A549 (cell line): ENCODE results near the gene JAM3. TPM values are rescaled to one million over a fixed set of nuclear protein-coding genes. Genes with fewer than 3 reads are reported as not detected.
"Not testable (repeated sequence)": the region's sequence is repeated elsewhere in the genome, so short reads cannot be mapped to it uniquely, and the experiment has no call there.

Source experiments
- ATAC-seq, 2 experiments: fragments of 200-7000 bp in 1 of 2; fragments of >200 bp in 1 of 2; cut with Nextera tagmentation in 1 of 2; cut with Tn5 transposase in 1 of 2; 3 replicates each; pipeline versions ENCODE4 v1.8.0 to v1.9.1; 2018 to 2020; ENCODE audit warnings: mild to moderate bottlenecking in 1 of 2, moderate library complexity in 1 of 2
- CTCF ChIA-PET: fragments of 300-600 bp; sonication (Branson Sonifier 250); formaldehyde crosslinking; extraction: SDS; loops from one replicate; lab custom pipeline; 2021; ENCODE audit warnings: antibody characterized with exemption, inconsistent platforms; lab: Yijun Ruan, JAX
- POLR2A ChIA-PET: fragments of 350-600 bp; formaldehyde crosslinking; extraction: SDS; loops from one replicate; lab custom pipeline; 2021; ENCODE audit warnings: antibody characterized with exemption, inconsistent platforms; lab: Yijun Ruan, JAX
- DNase-seq, 2 experiments: peaks; one replicate each; pipeline versions ENCODE4 v3.0.0 to v3.0.0-alpha.2; 2011 to 2016; ENCODE audit warnings: low read depth in 1 of 2, low spot score in 1 of 2
- FAIRE-seq: peaks from 2 replicates; lab custom pipeline; 2011; peaks lifted over from hg19 to GRCh38; lab: Jason Lieb, UNC
- H3K27ac ChIP-seq, 2 experiments: fragments of >200 bp; sonication (Bioruptor Twin); formaldehyde crosslinking; 3 replicates each; pipeline ENCODE4 v1.5.1; 2016 to 2017
- H3K4me1 ChIP-seq: fragments of >200 bp; sonication (Bioruptor Twin); formaldehyde crosslinking; 3 replicates; pipeline ENCODE4 v1.6.1; 2016
- H3K4me2 ChIP-seq: fragments of >200 bp; sonication (Bioruptor Twin); formaldehyde crosslinking; 3 replicates; pipeline ENCODE4 v1.6.1; 2016
- H3K4me3 ChIP-seq: fragments of >200 bp; sonication (Bioruptor Twin); formaldehyde crosslinking; 3 replicates; pipeline ENCODE4 v1.5.1; 2016
- H3K9me3 ChIP-seq: fragments of >200 bp; sonication (Bioruptor Twin); formaldehyde crosslinking; 3 replicates; pipeline ENCODE4 v1.6.1; 2016
- ATOH8 ChIP-seq: fragments of 250-450 bp; sonication (Bioruptor Pico); IDR thresholded peaks from 2 replicates; pipeline ENCODE4 v1.5.0; 2020; ENCODE audit warnings: low read depth, mild to moderate bottlenecking, moderate library complexity
- CBX8 ChIP-seq: fragments of 200-600 bp; sonication (generic); IDR thresholded peaks from 2 replicates; pipeline ENCODE4 v1.6.1; 2016
- CHD2 ChIP-seq: fragments of 150-350 bp; IDR thresholded peaks from 2 replicates; pipeline ENCODE4 v1.6.1; 2014; ENCODE audit warnings: low read length; ENCODE audit not compliant: partially characterized antibody
- CTCF ChIP-seq: fragments of >200 bp; sonication (Bioruptor Twin); formaldehyde crosslinking; IDR thresholded peaks from 3 replicates; pipeline ENCODE4 v1.5.1; 2016
- ESRRA ChIP-seq: fragments of 150-350 bp; IDR thresholded peaks from 2 replicates; pipeline ENCODE4 v1.6.1; 2014; ENCODE audit warnings: mild to moderate bottlenecking, low read length, borderline replicate concordance
- FOXS1 ChIP-seq: fragments of 250-450 bp; sonication (Bioruptor Pico); IDR thresholded peaks from 2 replicates; pipeline ENCODE4 v1.5.0; 2020; ENCODE audit warnings: mild to moderate bottlenecking, moderate library complexity
- HEYL ChIP-seq: fragments of 250-450 bp; sonication (Bioruptor Pico); IDR thresholded peaks from 2 replicates; pipeline ENCODE4 v1.8.0; 2021; ENCODE audit warnings: mild to moderate bottlenecking, moderate library complexity
- KDM5A ChIP-seq: fragments of 200-600 bp; sonication (generic); IDR thresholded peaks from 2 replicates; pipeline ENCODE4 v1.6.1; 2016; ENCODE audit warnings: antibody characterized with exemption, mild to moderate bottlenecking
- NFE2L2 ChIP-seq: fragments of 150-350 bp; conservative IDR thresholded peaks from 2 replicates; pipeline ENCODE4 v1.6.1; 2014; ENCODE audit warnings: low read length
- PHF8 ChIP-seq: fragments of 200-600 bp; sonication (generic); IDR thresholded peaks from 2 replicates; pipeline ENCODE4 v1.6.1; 2016; ENCODE audit warnings: low read depth, mild to moderate bottlenecking, antibody characterized with exemption, moderate library complexity, borderline replicate concordance
- POLR2AphosphoS2 ChIP-seq: conservative IDR thresholded peaks from 2 replicates; pipeline ENCODE4 v1.6.1; 2012; ENCODE audit warnings: low read length, improper control_type of control experiment, inconsistent platforms
- RCOR1 ChIP-seq: fragments of 150-350 bp; IDR thresholded peaks from 2 replicates; pipeline ENCODE4 v1.6.1; 2014; ENCODE audit warnings: antibody characterized with exemption, low read length, low read depth
- REST ChIP-seq: fragments of 200-600 bp; sonication (generic); IDR thresholded peaks from 2 replicates; pipeline ENCODE4 v1.6.1; 2016; ENCODE audit warnings: antibody characterized with exemption, mild to moderate bottlenecking, moderate library complexity
- ZC3H11A ChIP-seq: fragments of 450-650 bp; IDR thresholded peaks from 2 replicates; pipeline ENCODE4 v1.6.1; 2014; ENCODE audit warnings: antibody characterized with exemption, mild to moderate bottlenecking
- ZNF302 ChIP-seq: fragments of 250-450 bp; sonication (Bioruptor Pico); IDR thresholded peaks from 2 replicates; pipeline ENCODE4 v1.9.0; 2021; ENCODE audit warnings: inconsistent platforms, mild to moderate bottlenecking, moderate library complexity
- WGBS: methylation state at CpG from one replicate; pipeline ENCODE4 v1.1.6; 2017; ENCODE audit errors: missing lambda C conversion rate; 5-methylcytosine and 5-hydroxymethylcytosine counted together
- polyA plus RNA-seq, 4 experiments: library from polyadenylated mRNA; depleted of rRNA in 3 of 4; stranded (reverse); fragments of >200 nt; fragmentation: RNase III in 1 of 4; extraction: RNeasy Plus Mini Kit Qiagen cat#74134 plus additional on column Dnase treatment in 1 of 4; gene quantifications; 2 replicates in 3 of 4; 3 replicates in 1 of 4; pipeline ENCODE4 v1.2.3, GENCODE V29; 2011 to 2017
- TF ChIP-seq, protein P1 (sequence below): IDR thresholded peaks from 2 replicates; pipeline ENCODE4 v1.6.1; 2012
- TF ChIP-seq, protein P2 (sequence below): fragments of 150-350 bp; IDR thresholded peaks from 2 replicates; pipeline ENCODE4 v1.6.1; 2014; ENCODE audit warnings: low read depth, mild to moderate bottlenecking, low read length

The JAM3 gene
- polyA plus RNA-seq, 2 of the 4 experiments (the other 2 are of a cell fraction), result 4.0 to 5.2 TPM

DNA sequence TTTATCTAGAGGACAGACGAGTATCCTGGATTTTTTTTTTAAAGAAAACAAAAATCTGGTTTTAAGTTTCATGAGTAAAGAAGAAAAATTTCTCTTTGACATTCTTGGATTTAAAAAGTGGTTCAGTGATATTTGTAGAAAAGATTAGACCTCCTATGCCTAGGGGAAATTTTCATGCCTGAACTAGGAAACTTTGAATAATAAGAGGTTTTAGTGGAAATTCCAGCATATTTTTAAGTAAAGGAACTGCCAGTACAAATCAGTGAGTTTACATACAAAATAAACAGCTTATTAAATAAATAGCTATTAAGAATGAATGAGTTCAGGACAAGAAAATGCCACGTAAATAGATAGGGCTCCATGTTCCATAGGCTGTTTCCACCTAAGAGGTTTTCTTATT, 17.5 kb downstream of the JAM3 start:
- FAIRE-seq (no peak), DNase-seq (no peak), ATAC-seq (no peak)
- H3K9me3 ChIP-seq, result no peaks in the 10 kb centered on the region
- WGBS, result 4% methylated on average over 2 of the region's 2 CpGs
- H3K4me3 ChIP-seq, result no peak overlapping the region
- ChIA-PET POLR2A (no interaction called here), CTCF (no interaction called here)
- no peaks in the 10 kb centered on the region for H3K4me1 ChIP-seq
- TF ChIP-seq, protein P1, sequence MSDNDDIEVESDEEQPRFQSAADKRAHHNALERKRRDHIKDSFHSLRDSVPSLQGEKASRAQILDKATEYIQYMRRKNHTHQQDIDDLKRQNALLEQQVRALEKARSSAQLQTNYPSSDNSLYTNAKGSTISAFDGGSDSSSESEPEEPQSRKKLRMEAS, result no peak
- no peak for TF ChIP-seq ATOH8 (CRISPR knock-in tag)
- TF ChIP-seq ZNF302, result no peak
- TF ChIP-seq ESRRA, result no peak
- TF ChIP-seq, protein P2, sequence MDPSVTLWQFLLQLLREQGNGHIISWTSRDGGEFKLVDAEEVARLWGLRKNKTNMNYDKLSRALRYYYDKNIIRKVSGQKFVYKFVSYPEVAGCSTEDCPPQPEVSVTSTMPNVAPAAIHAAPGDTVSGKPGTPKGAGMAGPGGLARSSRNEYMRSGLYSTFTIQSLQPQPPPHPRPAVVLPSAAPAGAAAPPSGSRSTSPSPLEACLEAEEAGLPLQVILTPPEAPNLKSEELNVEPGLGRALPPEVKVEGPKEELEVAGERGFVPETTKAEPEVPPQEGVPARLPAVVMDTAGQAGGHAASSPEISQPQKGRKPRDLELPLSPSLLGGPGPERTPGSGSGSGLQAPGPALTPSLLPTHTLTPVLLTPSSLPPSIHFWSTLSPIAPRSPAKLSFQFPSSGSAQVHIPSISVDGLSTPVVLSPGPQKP, result no peak
- TF ChIP-seq ZC3H11A, result no peak
- TF ChIP-seq CHD2, result no peak
- no peak for TF ChIP-seq HEYL (CRISPR knock-in tag)
- TF ChIP-seq KDM5A, result no peak
- no peak for TF ChIP-seq POLR2AphosphoS2
- TF ChIP-seq NFE2L2, result no peak
- H3K4me2 ChIP-seq, result no peak overlapping the region
- no peak overlapping the region for H3K27ac ChIP-seq

DNA sequence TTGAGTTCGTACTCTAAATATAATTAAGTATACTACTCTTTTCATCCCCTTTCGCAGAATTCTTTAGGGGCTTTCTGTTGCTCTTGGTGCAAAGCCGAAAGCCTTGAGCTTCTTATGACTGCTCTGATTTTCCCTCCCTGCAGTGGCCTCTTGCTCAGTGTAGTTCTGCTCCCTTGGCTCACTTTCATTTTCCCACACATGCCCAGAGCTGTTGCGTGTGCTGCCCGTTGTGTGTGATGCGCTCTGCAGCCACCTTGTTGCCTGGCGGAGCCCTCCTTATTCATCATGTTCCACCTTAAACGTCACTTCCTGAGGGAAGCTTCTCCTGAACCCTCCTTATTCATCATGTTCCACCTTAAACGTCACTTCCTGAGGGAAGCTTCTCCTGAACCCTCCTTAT, 23.1 kb downstream of the JAM3 start:
- CTCF ChIA-PET, H3K9me3 ChIP-seq, H3K4me1 ChIP-seq, ATAC-seq, H3K4me2 ChIP-seq, DNase-seq, H3K4me3 ChIP-seq, FAIRE-seq, H3K27ac ChIP-seq: not testable (repeated sequence)
- 28% methylated on average over 9 of the region's 9 CpGs for WGBS
- POLR2A ChIA-PET, result interaction anchor here (0.7 kb wide), 1 partner anchor 12 kb away, joined by 3 read pairs; no protein-coding TSS in a partner anchor

GRCh38 chr11:134097166-134097565, 28.3 kb downstream of the JAM3 start:
- CTCF ChIA-PET, result interaction anchor here (1.1 to 1.2 kb wide), 2 partner anchors 49 to 170 kb away, joined by 3 read pairs; no protein-coding TSS in a partner anchor
- 25% methylated on average over 3 of the region's 3 CpGs for WGBS
- POLR2A ChIA-PET, result no interaction called here

More at GRCh38 chr11:134097166-134097565, 28.3 kb downstream of the JAM3 start:
- ATAC-seq (no peak), FAIRE-seq (no peak), DNase-seq (no peak)
- Histone ChIP-seq H3K9me3 (no peaks in the 10 kb centered on the region), H3K4me1 (no peaks in the 10 kb centered on the region), H3K4me3 (no peak overlapping the region), H3K27ac (no peak overlapping the region), H3K4me2 (no peak overlapping the region)
- TF ChIP-seq CBX8 (no peak), RCOR1 (no peak), FOXS1 (CRISPR knock-in tag) (no peak), ATOH8 (CRISPR knock-in tag) (no peak), REST (no peak), PHF8 (no peak), CTCF (no peak)
- TF ChIP-seq, protein P1, result no peak
